ENCODE data around the gene AATK. TPM values are rescaled to one million over a fixed set of nuclear protein-coding genes. Genes with fewer than 3 reads are reported as not detected.
"Not testable (repeated sequence)": the region's sequence is repeated elsewhere in the genome, so short reads cannot be mapped to it uniquely, and the experiment has no call there.

AATK gene
- total and polyA plus RNA-seq, 10 donors: 2.5 to 69.5 (median 20.1) TPM

GRCh38 chr17:81082177-81083073 is 83.6 kb downstream of the AATK start:
- H3K27ac ChIP-seq: peak overlapping the region; percentile 41 to 88 (median 76)
- WGBS, 5 donors: 73 to 88% (median 83%) methylated on average over 24 to 33 of the region's 33 CpGs
- intact Hi-C loops (cut with DNase I; ENCODE audit: low total_unique reads): no loop called here
- no peaks in the 10 kb centered on the region for H3K9me3 ChIP-seq
- peaks cover 0 to 38% (median 4%) of the 10 kb centered on the region in 6 donors for H3K36me3 ChIP-seq
- H3K27me3 ChIP-seq (replicated peaks in 1 of 7): no peaks in the 10 kb centered on the region
- H3K4me3 ChIP-seq: no peak overlapping the region
- TF ChIP-seq POLR2AphosphoS5 (IDR thresholded peaks at IDR 0.05) (no peak), POLR2A (IDR thresholded peaks at IDR 0.05) (no peak)
- TF ChIP-seq, protein P1, sequence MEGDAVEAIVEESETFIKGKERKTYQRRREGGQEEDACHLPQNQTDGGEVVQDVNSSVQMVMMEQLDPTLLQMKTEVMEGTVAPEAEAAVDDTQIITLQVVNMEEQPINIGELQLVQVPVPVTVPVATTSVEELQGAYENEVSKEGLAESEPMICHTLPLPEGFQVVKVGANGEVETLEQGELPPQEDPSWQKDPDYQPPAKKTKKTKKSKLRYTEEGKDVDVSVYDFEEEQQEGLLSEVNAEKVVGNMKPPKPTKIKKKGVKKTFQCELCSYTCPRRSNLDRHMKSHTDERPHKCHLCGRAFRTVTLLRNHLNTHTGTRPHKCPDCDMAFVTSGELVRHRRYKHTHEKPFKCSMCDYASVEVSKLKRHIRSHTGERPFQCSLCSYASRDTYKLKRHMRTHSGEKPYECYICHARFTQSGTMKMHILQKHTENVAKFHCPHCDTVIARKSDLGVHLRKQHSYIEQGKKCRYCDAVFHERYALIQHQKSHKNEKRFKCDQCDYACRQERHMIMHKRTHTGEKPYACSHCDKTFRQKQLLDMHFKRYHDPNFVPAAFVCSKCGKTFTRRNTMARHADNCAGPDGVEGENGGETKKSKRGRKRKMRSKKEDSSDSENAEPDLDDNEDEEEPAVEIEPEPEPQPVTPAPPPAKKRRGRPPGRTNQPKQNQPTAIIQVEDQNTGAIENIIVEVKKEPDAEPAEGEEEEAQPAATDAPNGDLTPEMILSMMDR (IDR thresholded peaks at IDR 0.05 in 8 of 11, conservative IDR thresholded peaks at IDR 0.05 in 3 of 11): no peak
- H3K4me1 ChIP-seq: peaks cover 0 to 45% (median 18%) of the 10 kb centered on the region in 6 donors
- DNase-seq: no peak

GRCh38 chr17:81081222-81082176 is 84.5 kb downstream of the AATK start:
- Histone ChIP-seq H3K27me3 (replicated peaks in 1 of 7) (no peaks in the 10 kb centered on the region), H3K4me1 (peaks cover 0 to 45% (median 18%) of the 10 kb centered on the region in 6 donors), H3K36me3 (peaks cover 0 to 29% (median 2%) of the 10 kb centered on the region in 6 donors), H3K27ac (peak overlapping the region in 4 of 8 donors; percentile 76 to 88 (median 82)), H3K4me3 (no peak overlapping the region), H3K9me3 (no peaks in the 10 kb centered on the region)
- peak; percentile 65 for DNase-seq
- WGBS, 5 donors: 80 to 87% (median 81%) methylated on average over 17 to 33 of the region's 33 CpGs
- TF ChIP-seq, protein P1 (IDR thresholded peaks at IDR 0.05 in 8 of 11, conservative IDR thresholded peaks at IDR 0.05 in 3 of 11): no peak
- TF ChIP-seq POLR2AphosphoS5 (IDR thresholded peaks at IDR 0.05): no peak
- no peak for TF ChIP-seq POLR2A (IDR thresholded peaks at IDR 0.05)
- intact Hi-C loops (cut with DNase I; ENCODE audit: low total_unique reads): no loop called here

DNA sequence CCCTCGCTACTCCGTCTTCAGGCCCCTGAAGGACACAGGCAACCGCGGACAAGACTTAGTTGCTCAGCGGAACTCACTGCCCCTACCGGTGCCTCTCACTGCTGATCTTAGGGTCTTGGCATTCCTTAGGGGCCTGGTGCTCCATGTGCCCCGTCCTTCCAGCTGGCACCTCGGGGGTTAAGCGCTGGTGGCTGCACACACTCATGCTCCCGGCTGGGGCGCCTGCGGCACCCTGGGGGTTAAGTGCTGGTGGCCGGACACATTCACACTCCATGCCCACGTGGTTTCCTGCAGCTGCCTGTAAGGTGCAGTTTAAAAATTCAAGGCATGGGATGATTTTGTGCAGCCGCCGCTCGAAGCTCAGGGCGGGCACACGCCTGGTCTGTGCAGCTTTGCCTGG is 86.0 kb downstream of the AATK start:
- no peak for DNase-seq
- no peak overlapping the region for H3K27ac ChIP-seq
- H3K9me3 ChIP-seq: no peaks in the 10 kb centered on the region
- 57 to 66% (median 64%) methylated on average over 5 to 19 of the region's 19 CpGs for WGBS, 5 donors
- intact Hi-C loops (cut with DNase I; ENCODE audit: low total_unique reads): no loop called here
- H3K4me1 ChIP-seq: peaks cover 0 to 45% (median 18%) of the 10 kb centered on the region in 6 donors
- no peak overlapping the region for H3K4me3 ChIP-seq
- H3K36me3 ChIP-seq: peaks cover 0 to 14% (median 0%) of the 10 kb centered on the region in 6 donors
- H3K27me3 ChIP-seq (replicated peaks in 1 of 7): no peaks in the 10 kb centered on the region
- TF ChIP-seq POLR2AphosphoS5 (IDR thresholded peaks at IDR 0.05): no peak
- TF ChIP-seq, protein P1 (IDR thresholded peaks at IDR 0.05 in 8 of 11, conservative IDR thresholded peaks at IDR 0.05 in 3 of 11): no peak
- no peak for TF ChIP-seq POLR2A (IDR thresholded peaks at IDR 0.05)

DNA sequence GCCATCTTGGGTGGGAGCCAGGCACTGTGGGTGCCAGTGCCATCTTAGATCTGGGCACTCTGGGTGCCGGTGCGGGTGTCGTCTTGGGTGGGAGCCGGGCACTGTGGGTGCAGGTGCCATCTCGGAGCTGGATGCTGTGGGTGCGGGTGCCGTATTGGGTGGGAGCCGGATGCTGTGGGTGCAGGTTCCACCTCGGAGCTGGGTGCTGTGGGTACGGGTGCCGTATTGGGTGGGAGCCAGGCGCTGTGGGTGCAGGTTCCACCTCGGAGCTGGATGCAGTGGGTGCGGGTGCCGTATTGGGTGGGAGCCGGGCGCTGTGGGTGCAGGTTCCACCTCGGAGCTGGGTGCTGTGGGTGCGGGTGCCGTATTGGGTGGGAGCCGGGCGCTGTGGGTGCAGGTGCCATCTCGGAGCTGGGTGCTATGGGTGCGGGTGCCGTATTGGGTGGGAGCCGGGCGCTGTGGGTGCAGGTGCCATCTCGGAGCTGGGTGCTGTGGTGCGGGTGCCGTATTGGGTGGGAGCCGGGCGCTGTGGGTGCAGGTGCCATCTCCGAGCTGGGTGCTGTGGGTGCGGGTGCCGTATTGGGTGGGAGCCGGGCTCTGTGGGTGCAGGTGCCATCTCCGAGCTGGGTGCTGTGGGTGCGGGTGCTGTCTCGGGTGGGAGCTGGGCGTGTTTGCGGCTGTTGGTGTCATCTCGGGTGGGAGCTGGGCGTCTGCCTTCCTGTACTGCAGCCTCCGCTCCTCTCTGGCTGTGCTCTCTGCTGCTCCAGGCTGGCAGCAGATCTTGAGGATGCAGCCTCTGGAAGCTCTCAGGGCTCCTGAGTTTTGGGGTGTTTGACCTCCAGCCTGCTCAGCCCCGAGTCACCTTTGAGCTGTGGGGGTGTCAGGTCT is 87.8 kb downstream of the AATK start:
- peaks cover 0 to 35% (median 18%) of the 10 kb centered on the region in 6 donors for H3K4me1 ChIP-seq
- WGBS, 5 donors: 90 to 95% (median 94%) methylated on average over 28 to 45 of the region's 45 CpGs
- intact Hi-C loops (cut with DNase I; ENCODE audit: low total_unique reads); H3K27me3 ChIP-seq (replicated peaks in 1 of 7); H3K9me3 ChIP-seq; H3K4me3 ChIP-seq; H3K36me3 ChIP-seq; H3K27ac ChIP-seq; DNase-seq: not testable (repeated sequence)
